K562 (cell line): Measurements from ENCODE around the gene SDC1.
"Not testable (repeated sequence)": the region's sequence is repeated elsewhere in the genome, so short reads cannot be mapped to it uniquely, and the experiment has no call there.

Source experiments
- FOXM1 ChIP-seq, 2 experiments: fragments of 450-650 bp in 1 of 2; sonication (generic) in 1 of 2; formaldehyde crosslinking in 1 of 2; IDR thresholded peaks; 2 replicates each; pipeline versions ENCODE4 v1.6.1 to v1.9.0; 2017 to 2022; ENCODE audit warnings: low read depth in 2 of 2, mild to moderate bottlenecking in 2 of 2, missing genetic modification reagents in 1 of 2, moderate library complexity in 1 of 2
- JUND ChIP-seq, 2 experiments: IDR thresholded peaks; 2 replicates in 1 of 2; 3 replicates in 1 of 2; pipeline ENCODE4 v1.6.1; 2011; ENCODE audit warnings: borderline replicate concordance in 2 of 2, low read depth in 2 of 2, low read length in 2 of 2, improper control_type of control experiment in 1 of 2, missing biosample characterization in 1 of 2, missing genetic modification characterization in 1 of 2, missing genetic modification reagents in 1 of 2
- MTA2 ChIP-seq: fragments of 450-650 bp; IDR thresholded peaks from 2 replicates; pipeline ENCODE4 v1.6.1; 2016; ENCODE audit warnings: low read depth
- SP2 ChIP-seq: IDR thresholded peaks from 2 replicates; pipeline ENCODE4 v1.6.1; 2011; ENCODE audit warnings: mild to moderate bottlenecking, low read depth, low read length, moderate library complexity; ENCODE audit not compliant: poor library complexity, severe bottlenecking; ENCODE audit errors: extremely low read depth
- STAT6 ChIP-seq: sonication (generic); formaldehyde crosslinking; IDR thresholded peaks from 2 replicates; pipeline ENCODE4 v1.8.1; 2023; ENCODE audit warnings: mild to moderate bottlenecking, missing genetic modification reagents
- YBX1 ChIP-seq: fragments of 450-650 bp; IDR thresholded peaks from 2 replicates; pipeline ENCODE4 v1.7.1; 2016; ENCODE audit warnings: mild to moderate bottlenecking
- ZFP36 ChIP-seq: fragments of 150-350 bp; IDR thresholded peaks from 2 replicates; pipeline ENCODE4 v1.6.1; 2018; ENCODE audit warnings: low read length, low read depth; ENCODE audit not compliant: partially characterized antibody
- ZFX ChIP-seq: sonication (generic); formaldehyde crosslinking; IDR thresholded peaks from 2 replicates; pipeline ENCODE4 v1.8.0; 2022; ENCODE audit warnings: mild to moderate bottlenecking, missing genetic modification reagents, moderate library complexity
- TF ChIP-seq, protein P1 (sequence below), 3 experiments: IDR thresholded peaks in 2 of 3; conservative IDR thresholded peaks in 1 of 3; 2 replicates each; pipeline ENCODE4 v1.5.1; 2011 to 2012; ENCODE audit warnings: low read length in 3 of 3, mild to moderate bottlenecking in 3 of 3, control low read depth in 2 of 3, improper control_type of control experiment in 1 of 3, inconsistent platforms in 1 of 3, low read depth in 1 of 3, mixed read lengths in 1 of 3, moderate library complexity in 1 of 3; ENCODE audit not compliant: insufficient read depth in 2 of 3

GRCh38 chr2:20240291-20240690, 15.4 kb upstream of the SDC1 start:
- TF ChIP-seq YBX1; MTA2; ZFX (CRISPR knock-in tag); FOXM1 (IDR thresholded peaks at IDR 0.05; ENCODE audit: low read depth); FOXM1 (CRISPR knock-in tag; IDR thresholded peaks at IDR 0.05; ENCODE audit: low read depth); ZFP36; JUND (IDR thresholded peaks at IDR 0.05; ENCODE audit: borderline replicate concordance, low read depth, low read length); JUND (tag; IDR thresholded peaks at IDR 0.05; ENCODE audit: borderline replicate concordance, low read depth, low read length); STAT6 (CRISPR knock-in tag); SP2: not testable (repeated sequence)
- TF ChIP-seq, protein P1, sequence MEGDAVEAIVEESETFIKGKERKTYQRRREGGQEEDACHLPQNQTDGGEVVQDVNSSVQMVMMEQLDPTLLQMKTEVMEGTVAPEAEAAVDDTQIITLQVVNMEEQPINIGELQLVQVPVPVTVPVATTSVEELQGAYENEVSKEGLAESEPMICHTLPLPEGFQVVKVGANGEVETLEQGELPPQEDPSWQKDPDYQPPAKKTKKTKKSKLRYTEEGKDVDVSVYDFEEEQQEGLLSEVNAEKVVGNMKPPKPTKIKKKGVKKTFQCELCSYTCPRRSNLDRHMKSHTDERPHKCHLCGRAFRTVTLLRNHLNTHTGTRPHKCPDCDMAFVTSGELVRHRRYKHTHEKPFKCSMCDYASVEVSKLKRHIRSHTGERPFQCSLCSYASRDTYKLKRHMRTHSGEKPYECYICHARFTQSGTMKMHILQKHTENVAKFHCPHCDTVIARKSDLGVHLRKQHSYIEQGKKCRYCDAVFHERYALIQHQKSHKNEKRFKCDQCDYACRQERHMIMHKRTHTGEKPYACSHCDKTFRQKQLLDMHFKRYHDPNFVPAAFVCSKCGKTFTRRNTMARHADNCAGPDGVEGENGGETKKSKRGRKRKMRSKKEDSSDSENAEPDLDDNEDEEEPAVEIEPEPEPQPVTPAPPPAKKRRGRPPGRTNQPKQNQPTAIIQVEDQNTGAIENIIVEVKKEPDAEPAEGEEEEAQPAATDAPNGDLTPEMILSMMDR (IDR thresholded peaks at IDR 0.05 in 2 of 3, conservative IDR thresholded peaks at IDR 0.05 in 1 of 3; ENCODE audit: insufficient read depth in 2 of 3, low read depth in 1 of 3, low read length in 3 of 3): not testable (repeated sequence)
